ENCODE results near the gene EYS.

DNA sequence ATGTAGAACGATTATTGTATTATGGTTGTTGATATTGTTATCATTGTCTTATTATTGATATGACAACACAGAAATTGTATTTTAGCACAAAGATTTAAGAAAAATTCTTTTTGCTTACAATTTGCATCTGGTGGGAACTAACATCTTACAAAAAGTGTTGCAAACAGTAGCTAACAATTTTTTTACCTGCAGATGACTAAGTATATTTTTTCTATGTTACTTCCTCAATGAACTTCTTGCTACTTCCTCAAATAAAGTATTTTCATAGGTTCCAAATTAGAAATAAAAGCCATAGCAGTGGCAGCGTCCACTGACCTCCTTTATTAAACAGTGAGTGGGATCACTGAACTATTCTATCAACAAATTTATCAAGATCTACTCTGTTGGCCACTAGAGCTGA, 1224.4 kb downstream of the EYS start:
- TF ChIP-seq CTCF (IDR thresholded peaks at IDR 0.05; ENCODE audit: low read length) (no peak), EZH2 (optimal IDR thresholded peaks at IDR 0.05; ENCODE audit: low read depth, low read length) (no peak), EZH2phosphoT487 (IDR thresholded peaks at IDR 0.05; ENCODE audit: low read length) (no peak)

All from MM.1S (cell line).